H9 (cell line): ENCODE measurements around the gene ZNF816. TPM values are rescaled to one million over a fixed set of nuclear protein-coding genes. Genes with fewer than 3 reads are reported as not detected.

ENCODE experiments used
- DNase-seq: peaks from one replicate; pipeline ENCODE4 v3.0.0-alpha.2; 2017
- H2AFZ ChIP-seq: one replicate; pipeline ENCODE4 v1.6.1; 2013; ENCODE audit warnings: mild to moderate bottlenecking, low read length, control low read depth, moderate library complexity
- H2AK5ac ChIP-seq: 2 replicates; pipeline ENCODE4 v1.6.1; 2013; ENCODE audit warnings: low read length, control low read depth, mixed read lengths; ENCODE audit not compliant: insufficient read length
- H2BK120ac ChIP-seq: one replicate; pipeline ENCODE4 v1.6.1; 2013; ENCODE audit warnings: low read depth, mild to moderate bottlenecking, low read length, control low read depth, inconsistent platforms; ENCODE audit not compliant: poor library complexity, severe bottlenecking
- H2BK12ac ChIP-seq: 2 replicates; pipeline ENCODE4 v1.6.1; 2013; ENCODE audit warnings: low read length, control low read depth, mixed read lengths, low read depth; ENCODE audit not compliant: insufficient read length
- H2BK15ac ChIP-seq: 2 replicates; pipeline ENCODE4 v1.6.1; 2013; ENCODE audit warnings: low read depth, low read length, control low read depth
- H2BK20ac ChIP-seq: one replicate; pipeline ENCODE4 v1.6.1; 2013; ENCODE audit warnings: low read depth, mild to moderate bottlenecking, low read length, control low read depth, inconsistent platforms; ENCODE audit not compliant: poor library complexity, severe bottlenecking
- H2BK5ac ChIP-seq: 2 replicates; pipeline ENCODE4 v1.6.1; 2013; ENCODE audit warnings: low read length, control low read depth, mixed read lengths; ENCODE audit not compliant: insufficient read length
- H3K14ac ChIP-seq: 2 replicates; pipeline ENCODE4 v1.6.1; 2013; ENCODE audit warnings: low read length, control low read depth; ENCODE audit not compliant: insufficient read depth
- H3K18ac ChIP-seq: 2 replicates; pipeline ENCODE4 v1.6.1; 2013; ENCODE audit warnings: low read depth, mild to moderate bottlenecking, mixed read lengths, low read length, control low read depth; ENCODE audit not compliant: insufficient read length
- H3K23ac ChIP-seq: 2 replicates; pipeline ENCODE4 v1.6.1; 2013; ENCODE audit warnings: low read length, control low read depth, mixed read lengths, low read depth; ENCODE audit not compliant: insufficient read length
- H3K23me2 ChIP-seq: 2 replicates; pipeline ENCODE4 v1.6.1; 2013; ENCODE audit warnings: low read depth, mild to moderate bottlenecking, mixed read lengths, low read length, control low read depth; ENCODE audit not compliant: insufficient read length, poor library complexity, severe bottlenecking
- H3K27ac ChIP-seq: 2 replicates; pipeline ENCODE4 v1.5.1; 2013; ENCODE audit warnings: low read length, control low read depth, mixed read lengths, low read depth; ENCODE audit not compliant: insufficient read length
- H3K27me3 ChIP-seq: 2 replicates; pipeline ENCODE4 v1.6.1; 2013; ENCODE audit warnings: low read length, control low read depth, inconsistent platforms; ENCODE audit not compliant: insufficient read depth
- H3K4ac ChIP-seq: 2 replicates; pipeline ENCODE4 v1.6.1; 2013; ENCODE audit warnings: low read depth, mild to moderate bottlenecking, control low read depth, inconsistent platforms, low read length, moderate library complexity
- H3K4me1 ChIP-seq: 2 replicates; pipeline ENCODE4 v1.6.1; 2013; ENCODE audit warnings: low read length, control low read depth, inconsistent platforms; ENCODE audit not compliant: insufficient read depth
- H3K4me2 ChIP-seq: 2 replicates; pipeline ENCODE4 v1.6.1; 2013; ENCODE audit warnings: low read length, control low read depth, mixed read lengths; ENCODE audit not compliant: insufficient read length, insufficient read depth
- H3K56ac ChIP-seq: 2 replicates; pipeline ENCODE4 v1.6.1; 2013; ENCODE audit warnings: low read depth, mild to moderate bottlenecking, mixed read lengths, low read length, control low read depth; ENCODE audit not compliant: insufficient read length
- H3K79me1 ChIP-seq: 2 replicates; pipeline ENCODE4 v1.6.1; 2013; ENCODE audit warnings: low read depth, mild to moderate bottlenecking, moderate library complexity, low read length, control low read depth, inconsistent platforms; ENCODE audit not compliant: insufficient read depth, poor library complexity, severe bottlenecking
- H3K79me2 ChIP-seq: 2 replicates; pipeline ENCODE4 v1.6.1; 2013; ENCODE audit warnings: low read length, control low read depth, inconsistent platforms; ENCODE audit not compliant: insufficient read depth
- H3K9ac ChIP-seq: 2 replicates; pipeline ENCODE4 v1.6.1; 2013; ENCODE audit warnings: low read length, control low read depth, mixed read lengths; ENCODE audit not compliant: insufficient read length; ENCODE audit errors: extremely low read depth
- H3K9me3 ChIP-seq: one replicate; pipeline ENCODE4 v1.6.1; 2013; ENCODE audit warnings: low read depth, low read length, inconsistent platforms; ENCODE audit not compliant: control insufficient read depth
- H3T11ph ChIP-seq: one replicate; pipeline ENCODE4 v1.6.1; 2013; ENCODE audit warnings: mild to moderate bottlenecking, low read length, control low read depth, inconsistent platforms
- H4K20me1 ChIP-seq: one replicate; pipeline ENCODE4 v1.6.1; 2013; ENCODE audit not compliant: control insufficient read depth, insufficient read length, insufficient read depth
- H4K5ac ChIP-seq: 2 replicates; pipeline ENCODE4 v1.6.1; 2013; ENCODE audit warnings: low read depth, mild to moderate bottlenecking, mixed read lengths, low read length, control low read depth; ENCODE audit not compliant: insufficient read length
- H4K8ac ChIP-seq: replicated peaks from 2 replicates; pipeline ENCODE4 v1.6.1; 2013; ENCODE audit warnings: low read length, control low read depth, mixed read lengths, low read depth; ENCODE audit not compliant: insufficient read length
- H4K91ac ChIP-seq: 2 replicates; pipeline ENCODE4 v1.6.1; 2013; ENCODE audit warnings: low read depth, mild to moderate bottlenecking, moderate library complexity, mixed read lengths, low read length, control low read depth; ENCODE audit not compliant: insufficient read length
- H3K27ac Mint-ChIP-seq, 3 experiments: 2 replicates in 2 of 3; 3 replicates in 1 of 3; pipeline ENCODE4 v1.8.0; 2020 to 2021; ENCODE audit warnings: mixed read lengths in 3 of 3, mild to moderate bottlenecking in 1 of 3, moderate library complexity in 1 of 3
- H3K27me3 Mint-ChIP-seq: 2 replicates; pipeline ENCODE4 v1.8.0; 2021; ENCODE audit warnings: low read depth, mild to moderate bottlenecking, moderate library complexity, mixed read lengths
- H3K36me3 Mint-ChIP-seq, 3 experiments: 2 replicates in 2 of 3; 3 replicates in 1 of 3; pipeline ENCODE4 v1.8.0; 2020 to 2021; ENCODE audit warnings: low read depth in 3 of 3, mixed read lengths in 3 of 3; ENCODE audit not compliant: insufficient read depth in 1 of 3
- H3K4me1 Mint-ChIP-seq, 2 experiments: 2 replicates each; pipeline ENCODE4 v1.8.0; 2020; ENCODE audit warnings: mixed read lengths in 2 of 2
- H3K4me3 Mint-ChIP-seq, 2 experiments: 2 replicates in 1 of 2; 3 replicates in 1 of 2; pipeline ENCODE4 v1.8.0; 2020 to 2021; ENCODE audit warnings: mild to moderate bottlenecking in 2 of 2, mixed read lengths in 2 of 2, moderate library complexity in 1 of 2
- H3K9me3 Mint-ChIP-seq, 2 experiments: 2 replicates in 1 of 2; 3 replicates in 1 of 2; pipeline ENCODE4 v1.8.0; 2020; ENCODE audit warnings: mild to moderate bottlenecking in 2 of 2, mixed read lengths in 2 of 2, moderate library complexity in 1 of 2
- WGBS: extraction: QIAGEN DNeasy Blood & Tissue Kit; methylation state at CpG from one replicate; pipeline ENCODE4 v1.1.7; 2013; ENCODE audit warnings: missing lambda C conversion rate, low lambda C conversion rate, mixed read lengths; ENCODE audit not compliant: insufficient read length; ENCODE audit errors: extremely low coverage; 5-methylcytosine and 5-hydroxymethylcytosine counted together
- total RNA-seq: library from RNA; stranded (reverse); gene quantifications from 2 replicates; pipeline ENCODE4 v1.2.1, GENCODE V29; 2021
- TF ChIP-seq, protein P1 (sequence below): fragments of 200-600 bp; sonication (generic); conservative IDR thresholded peaks from 3 replicates; pipeline ENCODE4 v1.8.0; 2021; ENCODE audit warnings: antibody characterized with exemption, mild to moderate bottlenecking

ZNF816 gene
- total RNA-seq, 1 experiment from 2014 or later = 15.1 TPM

GRCh38 chr19:53012006-53012405 is 49.3 kb upstream of the ZNF816 start:
- Histone ChIP-seq H3K27me3 (no peaks in the 10 kb centered on the region), H4K5ac (no peak overlapping the region), H3K23me2 (no peaks in the 10 kb centered on the region), H3K23ac (no peak overlapping the region), H3K4me2 (no peak overlapping the region), H3T11ph (no peak overlapping the region), H2BK15ac (no peak overlapping the region), H4K20me1 (no peaks in the 10 kb centered on the region), H3K4me1 (no peaks in the 10 kb centered on the region), H3K79me2 (no peaks in the 10 kb centered on the region), H3K27ac (no peak overlapping the region), H3K4ac (no peak overlapping the region), H3K9ac (no peak overlapping the region), H4K91ac (no peak overlapping the region), H2BK20ac (no peak overlapping the region), H2BK12ac (no peak overlapping the region), H4K8ac (no peak overlapping the region), H2AFZ (no peak overlapping the region), H3K14ac (no peak overlapping the region), H3K18ac (no peak overlapping the region), H3K79me1 (no peaks in the 10 kb centered on the region), H3K9me3 (no peaks in the 10 kb centered on the region), H2AK5ac (no peak overlapping the region), H2BK5ac (no peak overlapping the region), H2BK120ac (no peak overlapping the region), H3K56ac (no peak overlapping the region)
- H3K9me3 Mint-ChIP-seq = peaks cover 0 to 2% of the 10 kb centered on the region in 2 experiments; a peak in 3 of 5 replicates
- peaks cover 17% of the 10 kb centered on the region for H3K27me3 Mint-ChIP-seq
- no peak for DNase-seq
- no peak overlapping the region for H3K4me3 Mint-ChIP-seq
- H3K36me3 Mint-ChIP-seq = no peaks in the 10 kb centered on the region; a peak in 1 of 7 replicates
- H3K4me1 Mint-ChIP-seq = peaks cover 8% of the 10 kb centered on the region in 2 experiments
- TF ChIP-seq, protein P1, sequence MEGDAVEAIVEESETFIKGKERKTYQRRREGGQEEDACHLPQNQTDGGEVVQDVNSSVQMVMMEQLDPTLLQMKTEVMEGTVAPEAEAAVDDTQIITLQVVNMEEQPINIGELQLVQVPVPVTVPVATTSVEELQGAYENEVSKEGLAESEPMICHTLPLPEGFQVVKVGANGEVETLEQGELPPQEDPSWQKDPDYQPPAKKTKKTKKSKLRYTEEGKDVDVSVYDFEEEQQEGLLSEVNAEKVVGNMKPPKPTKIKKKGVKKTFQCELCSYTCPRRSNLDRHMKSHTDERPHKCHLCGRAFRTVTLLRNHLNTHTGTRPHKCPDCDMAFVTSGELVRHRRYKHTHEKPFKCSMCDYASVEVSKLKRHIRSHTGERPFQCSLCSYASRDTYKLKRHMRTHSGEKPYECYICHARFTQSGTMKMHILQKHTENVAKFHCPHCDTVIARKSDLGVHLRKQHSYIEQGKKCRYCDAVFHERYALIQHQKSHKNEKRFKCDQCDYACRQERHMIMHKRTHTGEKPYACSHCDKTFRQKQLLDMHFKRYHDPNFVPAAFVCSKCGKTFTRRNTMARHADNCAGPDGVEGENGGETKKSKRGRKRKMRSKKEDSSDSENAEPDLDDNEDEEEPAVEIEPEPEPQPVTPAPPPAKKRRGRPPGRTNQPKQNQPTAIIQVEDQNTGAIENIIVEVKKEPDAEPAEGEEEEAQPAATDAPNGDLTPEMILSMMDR = no peak
- no peak overlapping the region for H3K27ac Mint-ChIP-seq
- no CpG with 5 or more reads among the region's 6 CpGs for WGBS
